Panc1 (cell line): ENCODE results near the gene HCLS1. TPM values are rescaled to one million over a fixed set of nuclear protein-coding genes. Genes with fewer than 3 reads are reported as not detected.

Source experiments
- ATAC-seq: fragments of 200-7000 bp; cut with Tn5 transposase; 2 replicates; pipeline ENCODE4 v1.9.1; 2020; ENCODE audit warnings: mild to moderate bottlenecking, moderate library complexity
- BruUV-seq: library from RNA; stranded (reverse); fragments of 400-500 nt; replicated peaks from 2 replicates; lab custom pipeline; 2021; lab: Mats Ljungman, UMichigan
- CTCF ChIA-PET: fragments of 300-600 bp; sonication (Branson Sonifier 250); formaldehyde crosslinking; loops from one replicate; lab custom pipeline; 2022; ENCODE audit warnings: antibody characterized with exemption; lab: Charles Lee
- POLR2A ChIA-PET: fragments of 300-600 bp; sonication (Branson Sonifier 250); formaldehyde crosslinking; loops from one replicate; lab custom pipeline; 2022; ENCODE audit warnings: antibody characterized with exemption; lab: Charles Lee
- DNase-seq: peaks from one replicate; pipeline ENCODE4 v3.0.0-alpha.2; 2010; ENCODE audit warnings: low read depth, low spot score
- H3K27ac ChIP-seq: 2 replicates; pipeline ENCODE4 v1.5.1; 2011; ENCODE audit warnings: mild to moderate bottlenecking, low read length, inconsistent platforms
- H3K27me3 ChIP-seq: fragments of 200-500 bp; sonication (Bioruptor generic); 2 replicates; pipeline ENCODE4 v1.6.0; 2014; ENCODE audit warnings: low read length, inconsistent platforms; ENCODE audit not compliant: control insufficient read depth, insufficient read depth
- H3K36me3 ChIP-seq: fragments of 200-500 bp; sonication (Bioruptor generic); 2 replicates; pipeline ENCODE4 v1.5.1; 2014; ENCODE audit warnings: inconsistent platforms, mild to moderate bottlenecking, low read length, moderate library complexity; ENCODE audit not compliant: control insufficient read depth, insufficient read depth
- H3K4me1 ChIP-seq: 2 replicates; pipeline ENCODE4 v1.5.1; 2011; ENCODE audit warnings: inconsistent platforms, mild to moderate bottlenecking, low read length, moderate library complexity; ENCODE audit not compliant: control insufficient read depth, insufficient read depth
- H3K4me3 ChIP-seq, 2 experiments: 2 replicates each; pipeline ENCODE4 v1.5.1; 2011 to 2012; ENCODE audit warnings: low read depth in 2 of 2, low read length in 2 of 2, mild to moderate bottlenecking in 2 of 2, inconsistent platforms in 1 of 2, moderate library complexity in 1 of 2
- H3K9me3 ChIP-seq: fragments of 200-500 bp; sonication (Bioruptor generic); 2 replicates; pipeline ENCODE4 v1.5.1; 2014; ENCODE audit warnings: low read depth, mild to moderate bottlenecking, inconsistent platforms, low read length, moderate library complexity; ENCODE audit not compliant: control insufficient read depth, insufficient read depth
- CTCF ChIP-seq: fragments of 450-650 bp; IDR thresholded peaks from 2 replicates; pipeline ENCODE4 v1.5.1; 2017; ENCODE audit warnings: mild to moderate bottlenecking
- POLR2AphosphoS5 ChIP-seq: IDR thresholded peaks from 2 replicates; pipeline ENCODE4 v1.6.1; 2012; ENCODE audit warnings: mild to moderate bottlenecking, low read depth, low read length, moderate library complexity
- REST ChIP-seq, 2 experiments: IDR thresholded peaks; 2 replicates each; pipeline ENCODE4 v1.6.1; 2011 to 2012; ENCODE audit warnings: low read depth in 2 of 2, control low read depth in 1 of 2, low read length in 1 of 2, mild to moderate bottlenecking in 1 of 2, moderate library complexity in 1 of 2; ENCODE audit not compliant: insufficient read depth in 1 of 2
- SIN3A ChIP-seq: IDR thresholded peaks from 2 replicates; pipeline ENCODE4 v1.6.1; 2012; ENCODE audit warnings: low read depth, mild to moderate bottlenecking, low read length, moderate library complexity, borderline replicate concordance; ENCODE audit not compliant: insufficient read depth
- TCF7L2 ChIP-seq: IDR thresholded peaks from 2 replicates; pipeline ENCODE4 v1.6.1; 2011; ENCODE audit warnings: mild to moderate bottlenecking, low read depth, low read length, inconsistent platforms
- in situ Hi-C: cut with HindIII; loops from 2 replicates; pipeline ENCODE4 v1.10.0; 2016; ENCODE audit warnings: low sequenced_read_pairs, low pct_unique_long_range_greater_than_20kb
- intact Hi-C: fragments of 100-400 bp; cut with micrococcal nuclease; formaldehyde crosslinking; loops from one replicate; pipeline ENCODE4 v1.10.0; 2022; ENCODE audit not compliant: unreplicated experiment
- total RNA-seq: library from RNA; stranded (reverse); gene quantifications from one replicate; pipeline ENCODE4 v1.2.1, GENCODE V29; 2021; ENCODE audit not compliant: unreplicated experiment

The HCLS1 gene
- total RNA-seq, 1 experiment from 2014 or later: 0.85 TPM

GRCh38 chr3:121598564-121598963 is 62.1 kb downstream of the HCLS1 start:
- Histone ChIP-seq H3K9me3 (no peaks in the 10 kb centered on the region), H3K4me1 (no peaks in the 10 kb centered on the region), H3K27ac (no peak overlapping the region), H3K4me3 (no peak overlapping the region), H3K27me3 (no peaks in the 10 kb centered on the region), H3K36me3 (no peaks in the 10 kb centered on the region)
- no peak for TF ChIP-seq TCF7L2
- no peak for TF ChIP-seq CTCF
- no peak for TF ChIP-seq POLR2AphosphoS5
- TF ChIP-seq REST (IDR thresholded peaks at IDR 0.05; ENCODE audit: insufficient read depth in 1 of 2, low read depth in 2 of 2, low read length in 1 of 2): no peak
- TF ChIP-seq SIN3A: no peak
- in situ Hi-C loops (no loop called here), intact Hi-C loops (no loop called here)
- BruUV-seq: no TSS peak
- no peak for DNase-seq
- ChIA-PET POLR2A (no interaction called here), CTCF (interaction anchor here (0.7 kb wide), 1 partner anchor 220 kb away, joined by 7 read pairs; no protein-coding TSS in a partner anchor)
- ATAC-seq: no peak

- TF ChIP-seq CTCF (no peak), TCF7L2 (no peak), SIN3A (no peak), POLR2AphosphoS5 (no peak), REST (IDR thresholded peaks at IDR 0.05; ENCODE audit: insufficient read depth in 1 of 2, low read depth in 2 of 2, low read length in 1 of 2) (no peak)
- ATAC-seq: no peak
- ChIA-PET CTCF (no interaction called here), POLR2A (no interaction called here)
- Histone ChIP-seq H3K27me3 (peaks cover 6% of the 10 kb centered on the region), H3K4me3 (no peak overlapping the region), H3K27ac (no peak overlapping the region), H3K36me3 (no peaks in the 10 kb centered on the region), H3K9me3 (no peaks in the 10 kb centered on the region), H3K4me1 (no peaks in the 10 kb centered on the region)
- intact Hi-C loops: no loop called here
- in situ Hi-C loops: no loop called here
- DNase-seq: no peak
- no TSS peak for BruUV-seq
These were observed 64.8 kb downstream of the HCLS1 start for GRCh38 chr3:121595765-121596406.
